Measurements from ENCODE around the gene STOML1.

Gene STOML1

GRCh38 chr15:73991726-73992593, at the start of gene STOML1:
TSS of gene STOML1 (minus strand) at chr15:73992295. CDS start at chr15:73992223, 72 bp downstream.
- DNase-seq: peak; percentile 94

GRCh38 chr15:74041311-74041756, 49.2 kb upstream of the STOML1 start:
- no peak for DNase-seq

DNA sequence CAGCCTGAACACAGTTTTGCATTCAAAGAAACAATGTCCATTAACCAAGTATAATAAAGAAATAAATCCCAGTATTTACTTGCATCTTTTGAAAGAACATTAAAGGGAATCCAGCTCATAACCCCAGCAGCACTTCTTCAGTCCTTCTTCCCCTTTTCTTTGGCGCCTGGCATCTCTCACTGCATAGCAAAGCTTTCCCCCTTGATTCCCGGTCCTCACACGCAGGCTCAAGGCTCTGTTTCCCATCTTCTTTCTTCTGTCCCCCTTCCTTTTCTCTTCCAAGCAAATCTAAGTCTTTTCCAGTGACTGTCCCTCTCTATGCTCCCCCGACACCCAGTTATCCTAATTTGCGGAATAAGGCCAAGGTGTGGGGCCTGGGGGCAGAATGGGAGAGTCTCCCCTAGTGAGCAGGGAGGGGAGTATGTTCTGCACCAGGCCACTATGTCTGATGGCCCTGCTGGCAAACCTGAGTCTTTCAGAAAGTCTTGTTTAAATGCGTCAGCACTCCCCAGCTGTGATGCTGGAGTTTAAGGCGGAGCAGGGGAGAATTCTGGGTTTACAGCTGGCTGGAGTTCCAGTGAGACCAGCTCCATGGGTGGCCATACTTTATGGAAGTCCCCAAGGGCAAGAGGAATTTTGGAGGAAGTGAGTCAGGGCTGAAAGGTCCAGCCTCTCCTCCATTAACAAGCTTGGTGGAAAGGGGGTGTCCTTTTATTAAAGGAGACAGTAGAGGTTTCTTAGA, 48.2 kb upstream of the STOML1 start:
- DNase-seq: no peak

DNA sequence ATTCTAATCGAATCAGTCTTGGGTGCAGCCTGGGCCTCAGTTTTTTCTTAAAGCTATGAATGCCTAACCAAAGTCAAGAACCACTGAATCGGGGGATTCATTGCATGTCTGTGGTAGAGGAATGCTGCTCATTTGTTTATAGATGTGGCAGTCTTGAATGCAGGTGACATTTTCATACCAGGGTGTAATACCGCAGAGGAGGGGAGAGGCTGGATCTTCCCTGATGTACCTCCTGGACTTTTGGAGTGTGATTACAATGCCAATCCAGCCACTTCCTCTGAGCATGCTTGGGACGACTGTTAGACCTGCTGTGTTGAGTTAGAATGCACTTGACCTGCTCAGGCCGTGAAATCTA, 47.5 kb upstream of the STOML1 start:
- no peak for DNase-seq

GRCh38 chr15:74038707-74039655, 46.9 kb upstream of the STOML1 start:
- no peak for DNase-seq

DNA sequence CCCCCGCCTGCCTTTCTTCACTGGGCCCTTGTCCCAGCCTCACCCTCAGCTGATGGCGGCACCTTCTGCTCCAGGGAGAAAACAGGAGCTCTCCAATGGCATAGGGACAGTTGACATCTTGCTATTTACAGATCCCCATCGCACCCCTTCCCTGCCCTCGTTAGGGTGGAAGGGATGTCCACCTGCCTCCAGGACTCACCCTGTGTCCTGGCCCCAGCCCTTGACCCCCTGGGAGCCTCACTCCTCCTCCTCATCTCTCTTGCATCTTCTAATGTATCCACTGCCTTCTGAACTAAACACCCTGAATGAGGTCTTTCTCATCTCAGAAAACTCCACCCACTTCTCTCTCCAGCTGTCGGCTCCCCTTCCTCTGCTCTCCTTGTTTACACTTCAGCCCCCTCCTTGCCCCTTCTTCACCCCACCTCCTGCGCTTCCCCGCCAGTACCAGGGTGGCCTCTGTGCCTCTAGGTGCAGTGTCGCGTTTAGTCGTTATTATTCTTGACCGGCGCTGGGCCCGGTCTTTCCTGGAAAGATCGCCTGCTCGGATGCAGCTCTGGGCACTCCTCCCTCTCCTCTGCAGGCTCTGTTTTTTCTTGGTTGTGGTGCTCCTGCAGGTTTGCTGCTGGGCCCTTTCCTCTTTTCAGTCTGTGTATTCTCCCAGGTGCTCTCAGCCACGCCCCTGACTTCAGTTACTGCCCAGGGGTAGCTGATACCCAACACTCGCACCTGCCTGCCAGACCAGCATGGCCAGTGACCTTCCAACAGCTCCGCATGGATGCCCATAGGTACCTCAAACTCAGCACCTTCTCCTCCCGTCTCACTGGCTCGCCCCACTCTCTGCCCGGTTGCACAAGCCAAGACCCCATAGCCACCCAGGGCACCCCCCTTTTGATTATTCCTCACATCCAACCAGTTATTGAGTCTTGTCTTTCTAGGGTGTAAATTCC, 45.3 kb upstream of the STOML1 start:
- no peak for DNase-seq

DNA sequence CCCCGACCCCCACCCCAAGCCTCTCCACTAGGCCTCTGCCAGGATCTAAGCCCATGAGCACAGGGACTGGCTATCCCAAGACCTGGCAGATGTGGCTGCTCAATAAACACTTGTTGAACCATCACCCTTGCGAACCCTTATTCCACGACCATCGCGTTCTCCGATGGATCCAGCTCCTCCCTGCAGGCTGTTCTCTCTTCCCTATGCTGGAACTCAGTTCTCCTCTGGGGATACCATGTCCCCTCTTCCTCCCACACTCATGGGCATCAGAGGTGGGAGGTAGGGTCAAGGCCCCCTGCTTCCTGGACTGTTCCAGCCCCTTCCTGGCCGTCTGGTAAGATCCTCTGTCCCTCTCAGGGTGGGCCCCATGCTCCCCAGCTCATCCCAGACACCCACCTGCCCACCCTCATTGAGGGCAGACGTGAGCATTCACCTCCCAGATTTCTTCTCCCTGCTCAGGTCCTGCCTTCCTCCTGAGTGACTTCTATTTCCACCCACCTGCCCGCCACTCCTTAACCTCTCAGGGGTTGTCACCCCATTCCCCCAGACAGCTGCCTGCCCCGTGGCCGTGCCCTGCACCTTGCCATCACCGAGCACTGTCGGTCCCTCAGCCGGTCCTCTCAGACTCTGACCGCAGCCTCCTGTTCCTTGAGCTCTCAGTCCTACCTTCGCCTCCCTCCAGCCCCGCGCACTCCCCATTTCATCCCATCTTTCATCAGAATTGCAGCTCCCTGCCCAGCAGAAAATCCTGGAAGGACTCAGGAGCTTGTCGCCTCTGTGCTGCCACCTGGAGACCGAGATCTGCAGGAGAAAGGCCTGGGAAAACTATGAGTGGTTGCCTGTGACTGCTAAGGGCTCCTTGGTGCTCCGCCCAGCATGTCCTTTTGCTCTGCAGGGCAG, 44.4 kb upstream of the STOML1 start:
- DNase-seq: peak; percentile 82

DNA sequence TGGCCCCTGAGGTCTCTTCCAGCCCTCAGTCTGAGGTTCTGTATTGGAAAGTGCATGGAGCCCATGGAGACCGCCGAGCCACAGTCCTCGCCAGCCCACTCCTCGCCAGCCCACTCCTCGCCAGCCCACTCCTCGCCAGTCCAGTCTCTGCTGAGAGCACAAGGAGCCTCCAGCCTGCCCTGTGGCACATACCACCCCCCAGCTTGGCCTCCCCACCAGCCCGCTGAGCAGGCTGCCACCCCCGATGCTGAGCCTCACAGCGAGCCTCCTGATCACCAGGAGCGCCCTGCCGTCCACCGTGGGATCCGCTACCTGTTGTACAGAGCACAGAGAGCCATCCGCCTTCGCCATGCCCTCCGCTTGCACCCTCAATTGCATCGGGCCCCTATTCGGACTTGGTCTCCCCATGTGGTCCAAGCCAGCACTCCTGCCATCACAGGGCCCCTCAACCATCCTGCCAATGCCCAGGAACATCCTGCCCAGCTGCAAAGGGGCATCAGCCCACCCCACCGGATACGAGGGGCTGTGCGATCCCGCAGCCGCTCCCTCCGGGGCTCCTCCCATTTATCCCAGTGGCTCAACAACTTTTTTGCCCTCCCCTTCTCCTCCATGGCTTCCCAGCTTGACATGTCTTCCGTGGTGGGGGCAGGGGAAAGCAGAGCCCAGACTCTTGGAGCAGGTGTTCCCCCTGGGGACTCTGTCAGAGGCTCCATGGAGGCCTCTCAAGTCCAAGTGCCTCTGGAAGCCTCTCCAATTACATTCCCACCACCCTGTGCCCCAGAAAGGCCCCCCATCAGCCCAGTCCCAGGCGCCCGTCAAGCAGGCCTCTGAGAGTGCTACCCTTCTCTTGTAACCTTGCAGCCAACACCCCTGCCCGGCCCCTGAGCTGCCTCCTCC, 43.3 kb upstream of the STOML1 start:
- peak; percentile 21 for DNase-seq

DNA sequence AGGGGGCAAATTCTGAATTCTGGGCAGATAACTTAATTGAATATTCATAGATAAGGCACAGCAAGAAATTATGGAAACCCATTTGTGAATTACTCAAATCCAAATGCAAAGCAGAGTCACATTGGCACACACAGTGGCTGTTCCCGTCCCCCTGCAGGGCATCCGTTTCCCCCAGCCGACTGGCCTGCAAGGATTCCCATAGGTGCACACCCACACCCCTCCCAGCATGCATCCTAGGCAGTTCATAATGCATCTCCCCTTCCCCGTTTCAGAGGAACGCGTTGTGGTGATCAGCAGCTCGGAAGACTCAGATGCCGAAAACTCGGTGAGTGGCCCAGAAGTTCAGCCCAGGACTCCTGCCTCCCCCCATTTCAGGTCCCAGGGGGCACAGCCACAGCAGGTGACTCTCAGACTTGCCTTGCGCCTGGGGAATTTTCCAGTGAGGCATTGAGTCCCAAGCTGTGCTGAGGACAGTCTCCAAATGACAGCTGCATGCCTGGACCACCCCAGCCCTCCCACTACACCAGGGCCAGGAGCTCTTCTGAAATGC, 42.2 kb upstream of the STOML1 start:
- DNase-seq: no peak

DNA sequence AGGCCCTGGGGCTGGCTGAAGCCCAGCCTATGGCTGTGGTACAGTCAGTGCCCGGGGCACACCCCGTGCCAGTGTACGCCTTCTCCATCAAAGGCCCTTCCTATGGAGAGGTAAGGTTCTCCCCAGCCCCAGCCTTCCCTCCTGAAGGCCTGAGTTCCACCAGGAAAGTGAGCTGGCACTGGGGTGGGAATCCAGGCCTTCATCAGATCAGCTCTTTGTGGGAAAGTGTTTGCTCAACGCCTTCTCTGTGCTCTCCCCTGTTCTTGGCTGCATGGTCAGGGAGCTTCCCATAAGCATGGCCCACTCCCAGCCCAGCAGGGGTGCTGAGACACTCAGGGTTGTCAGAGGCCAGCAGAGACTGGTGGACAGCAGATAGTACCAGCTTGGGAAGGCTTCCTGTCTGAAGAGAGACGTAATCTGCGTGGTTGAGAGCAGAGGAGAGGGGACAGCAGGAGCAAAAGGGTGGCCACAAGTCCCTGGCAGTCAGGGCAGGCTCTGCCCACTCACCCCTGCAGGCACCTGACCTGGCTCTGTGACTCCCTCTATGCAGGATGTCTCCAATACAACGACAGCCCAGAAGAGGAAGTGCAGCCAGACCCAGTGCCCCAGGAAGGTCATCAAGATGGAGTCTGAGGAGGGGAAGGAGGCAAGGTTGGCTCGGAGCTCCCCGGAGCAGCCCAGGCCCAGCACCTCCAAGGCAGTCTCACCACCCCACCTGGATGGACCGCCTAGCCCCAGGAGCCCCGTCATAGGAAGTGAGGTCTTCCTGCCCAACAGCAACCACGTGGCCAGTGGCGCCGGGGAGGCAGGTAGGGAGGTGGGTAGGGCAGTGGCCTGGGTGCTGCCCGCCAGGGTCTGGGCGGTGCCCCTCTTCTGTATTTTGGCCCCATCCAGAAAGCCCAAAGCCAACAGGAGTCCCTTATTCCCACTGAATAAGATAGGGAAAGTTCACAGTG, 40.8 kb upstream of the STOML1 start:
- DNase-seq: no peak

DNA sequence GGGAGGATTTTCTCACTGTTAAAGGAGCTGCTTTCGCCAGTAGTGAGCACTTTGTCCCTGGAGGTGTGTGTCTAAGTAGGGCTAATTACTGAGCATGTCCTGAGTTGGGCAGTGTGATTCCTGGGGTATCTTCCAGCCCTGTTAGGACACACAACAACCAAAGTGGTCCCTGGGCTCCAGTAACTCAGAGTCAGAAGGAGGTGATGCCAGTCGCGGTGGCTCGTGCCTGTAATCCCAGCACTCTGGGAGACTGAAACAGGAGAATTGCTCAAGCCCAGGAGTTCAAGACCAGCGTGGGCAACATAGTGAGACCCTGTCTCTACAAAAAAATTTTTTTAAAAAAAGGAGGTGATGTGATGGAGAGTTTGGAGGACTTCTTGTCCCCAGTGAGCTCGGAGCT, 40.0 kb upstream of the STOML1 start:
- no peak for DNase-seq

DNA sequence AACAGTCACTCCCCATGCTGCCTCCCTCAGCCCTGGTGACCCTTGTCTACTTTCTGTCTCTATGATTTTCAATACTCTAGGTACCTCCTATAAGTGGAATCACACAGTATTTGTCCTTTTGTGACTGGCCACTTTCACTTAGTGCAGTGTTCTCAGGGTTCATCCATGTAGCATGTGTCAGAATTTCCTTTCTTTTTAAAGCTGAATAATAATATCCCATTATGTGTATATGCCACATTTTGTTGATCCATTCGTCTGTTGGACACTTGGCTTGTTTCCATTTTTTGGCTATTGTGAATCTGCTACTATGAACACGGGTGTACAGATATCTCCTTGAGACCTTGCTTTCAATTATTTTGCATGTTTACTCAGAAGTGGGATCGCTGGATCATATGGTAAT, 36.6 kb upstream of the STOML1 start:
- no peak for DNase-seq

DNA sequence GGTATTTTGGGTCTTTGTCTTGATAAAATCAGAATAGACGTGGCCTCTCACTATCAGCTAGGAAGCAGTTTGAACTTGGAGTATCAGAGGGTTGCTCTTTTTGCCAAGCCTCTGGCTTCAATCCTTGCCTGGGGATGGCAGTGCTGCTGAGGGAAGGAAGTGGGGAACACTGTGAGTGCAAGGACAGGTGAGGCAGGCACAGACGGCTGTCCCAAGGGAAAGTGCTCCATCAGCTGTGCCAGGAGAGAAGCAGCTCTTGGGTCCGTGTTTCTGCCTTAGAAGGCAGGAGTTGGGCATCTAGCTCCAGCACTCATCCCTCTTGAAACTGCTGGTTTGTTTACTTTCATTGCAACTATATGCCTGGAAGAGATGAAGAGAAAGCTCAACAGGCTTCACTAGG, 35.6 kb upstream of the STOML1 start:
- no peak for DNase-seq

DNA sequence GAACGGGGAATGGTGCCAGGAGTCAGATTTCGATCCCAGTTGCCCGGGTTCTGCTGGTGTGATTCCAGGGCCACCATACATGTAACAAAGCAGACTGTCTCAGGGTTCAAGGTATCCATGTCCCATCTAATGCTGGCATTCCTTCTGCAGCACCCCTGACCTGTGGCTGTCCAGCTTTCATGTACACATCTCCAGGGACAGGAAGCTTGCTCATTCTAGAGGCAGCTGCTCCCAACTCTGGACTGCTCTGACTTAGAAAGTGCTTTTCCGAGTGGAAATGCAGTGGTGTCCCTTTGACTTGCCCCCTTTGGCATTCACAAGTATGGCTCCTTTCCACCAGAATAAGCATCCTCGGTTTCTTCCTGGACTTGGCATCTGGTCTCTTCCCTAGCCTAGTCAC, 33.3 kb upstream of the STOML1 start:
- no peak for DNase-seq

DNA sequence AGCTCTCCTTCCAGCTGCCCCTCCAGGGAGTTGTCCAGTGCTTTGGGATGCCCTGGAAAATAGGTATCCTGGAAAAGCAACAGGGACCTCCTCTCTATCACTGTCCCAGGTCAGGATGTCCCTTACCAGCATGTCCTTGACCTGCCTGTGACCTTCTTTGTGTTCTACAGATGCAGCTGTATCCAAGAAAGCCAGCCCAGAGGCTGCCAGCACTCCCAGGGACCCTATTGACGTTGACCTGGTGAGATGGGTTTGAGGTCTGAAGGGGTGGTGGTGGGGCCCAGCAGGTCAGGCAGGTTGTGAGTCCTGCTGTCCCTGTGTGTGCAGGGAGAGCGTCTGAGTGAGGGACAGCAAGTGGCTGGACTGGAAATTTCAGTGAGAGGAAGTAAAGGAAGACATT, 32.6 kb upstream of the STOML1 start:
- no peak for DNase-seq

DNA sequence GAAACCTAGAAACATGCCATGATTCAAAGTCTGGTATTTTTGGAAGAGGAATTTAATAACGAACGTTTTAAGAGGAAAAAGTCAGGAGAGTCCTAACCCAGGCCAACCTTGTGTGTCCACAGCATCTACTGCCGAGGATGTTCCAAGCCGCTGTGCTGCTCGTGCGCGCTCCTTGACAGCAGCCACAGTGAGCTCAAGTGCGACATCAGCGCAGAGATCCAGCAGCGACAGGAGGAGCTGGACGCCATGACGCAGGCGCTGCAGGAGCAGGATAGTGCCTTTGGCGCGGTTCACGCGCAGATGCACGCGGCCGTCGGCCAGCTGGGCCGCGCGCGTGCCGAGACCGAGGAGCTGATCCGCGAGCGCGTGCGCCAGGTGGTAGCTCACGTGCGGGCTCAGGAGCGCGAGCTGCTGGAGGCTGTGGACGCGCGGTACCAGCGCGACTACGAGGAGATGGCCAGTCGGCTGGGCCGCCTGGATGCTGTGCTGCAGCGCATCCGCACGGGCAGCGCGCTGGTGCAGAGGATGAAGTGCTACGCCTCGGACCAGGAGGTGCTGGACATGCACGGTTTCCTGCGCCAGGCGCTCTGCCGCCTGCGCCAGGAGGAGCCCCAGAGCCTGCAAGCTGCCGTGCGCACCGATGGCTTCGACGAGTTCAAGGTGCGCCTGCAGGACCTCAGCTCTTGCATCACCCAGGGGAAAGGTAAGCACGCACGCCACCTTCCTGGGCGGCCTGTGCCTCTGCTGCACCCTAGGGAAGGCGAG, 30.8 kb upstream of the STOML1 start:
- no peak for DNase-seq

GRCh38 chr15:74019734-74020133, 27.6 kb upstream of the STOML1 start:
- no peak for DNase-seq
